Measurements from ENCODE around the gene CASP10.

- TF ChIP-seq, protein P1, sequence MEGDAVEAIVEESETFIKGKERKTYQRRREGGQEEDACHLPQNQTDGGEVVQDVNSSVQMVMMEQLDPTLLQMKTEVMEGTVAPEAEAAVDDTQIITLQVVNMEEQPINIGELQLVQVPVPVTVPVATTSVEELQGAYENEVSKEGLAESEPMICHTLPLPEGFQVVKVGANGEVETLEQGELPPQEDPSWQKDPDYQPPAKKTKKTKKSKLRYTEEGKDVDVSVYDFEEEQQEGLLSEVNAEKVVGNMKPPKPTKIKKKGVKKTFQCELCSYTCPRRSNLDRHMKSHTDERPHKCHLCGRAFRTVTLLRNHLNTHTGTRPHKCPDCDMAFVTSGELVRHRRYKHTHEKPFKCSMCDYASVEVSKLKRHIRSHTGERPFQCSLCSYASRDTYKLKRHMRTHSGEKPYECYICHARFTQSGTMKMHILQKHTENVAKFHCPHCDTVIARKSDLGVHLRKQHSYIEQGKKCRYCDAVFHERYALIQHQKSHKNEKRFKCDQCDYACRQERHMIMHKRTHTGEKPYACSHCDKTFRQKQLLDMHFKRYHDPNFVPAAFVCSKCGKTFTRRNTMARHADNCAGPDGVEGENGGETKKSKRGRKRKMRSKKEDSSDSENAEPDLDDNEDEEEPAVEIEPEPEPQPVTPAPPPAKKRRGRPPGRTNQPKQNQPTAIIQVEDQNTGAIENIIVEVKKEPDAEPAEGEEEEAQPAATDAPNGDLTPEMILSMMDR (IDR thresholded peaks at IDR 0.05), result no peak
- TF ChIP-seq POLR2A (IDR thresholded peaks at IDR 0.05), result no peak
Observed at GRCh38 chr2:201223089-201224073, 40.4 kb downstream of the CASP10 start.

All from esophagus squamous epithelium (tissue), 4 donors.